Hematopoietic multipotent progenitor cell treated with erythropoietin and hydrocortisone succinate and interleukin-3 and kit ligand, for 15 days (in vitro differentiated cells): ENCODE measurements around the gene C10orf53.

ENCODE experiments used
- DNase-seq: peaks from one replicate; pipeline ENCODE4 v3.0.0-alpha.2; 2015; ENCODE audit warnings: low spot score

C10orf53 gene

GRCh38 chr10:49737474-49738201, 58.2 kb downstream of the C10orf53 start:
- DNase-seq: no peak

GRCh38 chr10:49738616-49739360, 59.3 kb downstream of the C10orf53 start:
- DNase-seq: no peak

GRCh38 chr10:49739426-49739825, 60.0 kb downstream of the C10orf53 start:
- no peak for DNase-seq

- no peak for DNase-seq
Observed at GRCh38 chr10:49740346-49741107, 61.1 kb downstream of the C10orf53 start.

- no peak for DNase-seq
Observed at GRCh38 chr10:49741108-49741995, 61.9 kb downstream of the C10orf53 start.

- DNase-seq: no peak
Observed at GRCh38 chr10:49742683-49743463, 63.4 kb downstream of the C10orf53 start.

GRCh38 chr10:49743464-49744075, 64.1 kb downstream of the C10orf53 start:
- DNase-seq: no peak

- DNase-seq: no peak
Observed at GRCh38 chr10:49744091-49744685, 64.7 kb downstream of the C10orf53 start.

GRCh38 chr10:49744924-49745605, 65.6 kb downstream of the C10orf53 start:
- no peak for DNase-seq

GRCh38 chr10:49745756-49746155, 66.3 kb downstream of the C10orf53 start:
- DNase-seq: no peak

- no peak for DNase-seq
Observed at GRCh38 chr10:49746626-49747302, 67.3 kb downstream of the C10orf53 start.
